ENCODE measurements around the gene ZNF394. TPM values are rescaled to one million over a fixed set of nuclear protein-coding genes. Genes with fewer than 3 reads are reported as not detected.

Gene ZNF394
- total RNA-seq, 1 experiment from 2014 or later = 20.6 TPM

DNA sequence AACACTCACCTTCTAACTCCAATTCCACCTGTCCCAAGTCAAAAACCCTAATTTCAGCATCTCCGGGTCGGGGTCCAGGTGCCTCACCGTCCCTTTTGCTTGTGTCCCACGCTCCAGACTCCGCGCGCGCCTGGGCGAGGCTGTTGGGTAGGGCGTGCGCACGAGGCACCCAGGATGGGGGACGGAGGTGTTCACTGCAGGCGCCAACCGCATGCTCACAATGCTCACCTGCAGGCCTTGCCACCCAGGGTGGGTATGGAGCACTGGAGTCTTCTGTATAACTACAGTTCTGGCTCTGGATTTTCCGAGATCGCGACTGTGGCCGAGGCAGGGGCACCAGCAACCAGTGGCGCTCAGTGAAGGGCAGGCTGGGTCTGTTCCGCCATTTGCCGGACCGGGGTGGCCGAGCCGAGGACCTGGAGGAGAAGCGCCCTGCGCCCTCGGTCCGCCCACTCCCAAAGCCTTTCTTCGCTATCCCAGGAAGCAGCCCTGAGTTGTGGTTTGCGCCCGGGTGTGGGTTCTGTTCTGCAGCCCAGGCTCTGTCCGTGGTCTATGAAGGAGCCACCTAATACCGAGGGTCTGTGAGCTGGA is 43.1 kb upstream of the ZNF394 start:
- peaks cover 4% of the 10 kb centered on the region for H3K9me3 Mint-ChIP-seq (ENCODE audit: unreplicated experiment)
- no peak overlapping the region for H3K27ac Mint-ChIP-seq (ENCODE audit: low read depth, unreplicated experiment)
- TF ChIP-seq, protein P1, sequence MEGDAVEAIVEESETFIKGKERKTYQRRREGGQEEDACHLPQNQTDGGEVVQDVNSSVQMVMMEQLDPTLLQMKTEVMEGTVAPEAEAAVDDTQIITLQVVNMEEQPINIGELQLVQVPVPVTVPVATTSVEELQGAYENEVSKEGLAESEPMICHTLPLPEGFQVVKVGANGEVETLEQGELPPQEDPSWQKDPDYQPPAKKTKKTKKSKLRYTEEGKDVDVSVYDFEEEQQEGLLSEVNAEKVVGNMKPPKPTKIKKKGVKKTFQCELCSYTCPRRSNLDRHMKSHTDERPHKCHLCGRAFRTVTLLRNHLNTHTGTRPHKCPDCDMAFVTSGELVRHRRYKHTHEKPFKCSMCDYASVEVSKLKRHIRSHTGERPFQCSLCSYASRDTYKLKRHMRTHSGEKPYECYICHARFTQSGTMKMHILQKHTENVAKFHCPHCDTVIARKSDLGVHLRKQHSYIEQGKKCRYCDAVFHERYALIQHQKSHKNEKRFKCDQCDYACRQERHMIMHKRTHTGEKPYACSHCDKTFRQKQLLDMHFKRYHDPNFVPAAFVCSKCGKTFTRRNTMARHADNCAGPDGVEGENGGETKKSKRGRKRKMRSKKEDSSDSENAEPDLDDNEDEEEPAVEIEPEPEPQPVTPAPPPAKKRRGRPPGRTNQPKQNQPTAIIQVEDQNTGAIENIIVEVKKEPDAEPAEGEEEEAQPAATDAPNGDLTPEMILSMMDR (IDR thresholded peaks at IDR 0.05; ENCODE audit: unreplicated experiment) = no peak
- ChIA-PET POLR2A (no interaction called here), CTCF (interaction anchor here (0.7 kb wide), 1 partner anchor 15 kb away, joined by 4 read pairs; no protein-coding TSS in a partner anchor)
- intact Hi-C loops (cut with micrococcal nuclease) = no loop called here
- H3K4me3 Mint-ChIP-seq (ENCODE audit: unreplicated experiment) = no peak overlapping the region
- no peak for DNase-seq (ENCODE audit: unreplicated experiment)
- no peaks in the 10 kb centered on the region for H3K4me1 Mint-ChIP-seq (ENCODE audit: insufficient read depth, unreplicated experiment)
- peaks cover 9% of the 10 kb centered on the region for H3K36me3 Mint-ChIP-seq (ENCODE audit: insufficient read depth, unreplicated experiment)
- BruUV-seq (replicated peaks) = no TSS peak
- H3K27me3 Mint-ChIP-seq (ENCODE audit: insufficient read depth, unreplicated experiment) = no peaks in the 10 kb centered on the region

DNA sequence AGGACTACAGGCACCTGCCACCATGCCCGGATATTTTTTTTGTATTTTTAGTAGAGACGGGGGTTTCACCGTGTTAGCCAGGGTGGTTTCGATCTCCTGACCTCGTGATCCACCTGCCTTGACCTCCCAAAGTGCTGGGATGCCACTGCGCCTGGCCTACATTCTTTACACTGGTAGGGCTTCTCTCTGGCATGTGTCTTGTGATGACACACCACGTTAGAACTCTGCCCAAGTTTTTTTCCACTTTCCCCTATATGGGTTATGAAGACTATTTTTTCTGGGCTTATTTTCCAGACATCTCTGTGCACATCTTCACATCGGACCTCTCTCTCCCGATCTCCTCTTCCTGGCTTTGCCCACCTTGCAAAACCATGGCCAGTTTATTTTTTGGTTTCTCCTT is 41.1 kb upstream of the ZNF394 start:
- H3K27ac Mint-ChIP-seq (ENCODE audit: low read depth, unreplicated experiment) = no peak overlapping the region
- H3K9me3 Mint-ChIP-seq (ENCODE audit: unreplicated experiment) = peaks cover 7% of the 10 kb centered on the region
- DNase-seq (ENCODE audit: unreplicated experiment) = no peak
- TF ChIP-seq, protein P1 (IDR thresholded peaks at IDR 0.05; ENCODE audit: unreplicated experiment) = no peak
- intact Hi-C loops (cut with micrococcal nuclease) = no loop called here
- CTCF ChIA-PET = interaction anchor here (0.7 to 1.0 kb wide), 2 partner anchors 27 to 448 kb away, joined by 4 to 5 read pairs; no protein-coding TSS in a partner anchor
- POLR2A ChIA-PET = interaction anchor here (0.5 to 0.6 kb wide), 2 partner anchors 11 kb away, joined by 3 read pairs; partner anchors contain the start of gene FAM200A
- H3K4me3 Mint-ChIP-seq (ENCODE audit: unreplicated experiment) = no peak overlapping the region
- no peaks in the 10 kb centered on the region for H3K4me1 Mint-ChIP-seq (ENCODE audit: insufficient read depth, unreplicated experiment)
- no TSS peak for BruUV-seq (replicated peaks)
- no peaks in the 10 kb centered on the region for H3K27me3 Mint-ChIP-seq (ENCODE audit: insufficient read depth, unreplicated experiment)
- H3K36me3 Mint-ChIP-seq (ENCODE audit: insufficient read depth, unreplicated experiment) = peaks cover 4% of the 10 kb centered on the region

DNA sequence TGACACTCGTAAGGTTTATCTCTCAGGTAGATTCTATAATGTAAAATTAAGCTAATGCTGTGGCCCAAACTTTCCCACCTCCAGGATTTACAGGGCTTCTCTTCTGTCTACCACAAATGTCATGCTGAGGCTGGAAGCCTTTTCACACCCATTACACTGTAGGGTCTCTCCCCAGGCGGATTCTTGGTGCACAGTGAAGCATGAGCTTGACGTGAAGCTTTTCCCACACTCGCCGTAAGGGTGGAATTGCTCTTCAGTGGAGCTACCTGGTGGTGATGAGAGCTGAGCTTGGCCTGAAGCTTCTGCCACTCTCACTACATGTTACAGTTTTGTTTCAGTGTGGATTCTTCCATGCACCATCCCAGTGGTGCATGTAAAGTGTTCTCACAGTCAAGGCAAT is 40.5 kb upstream of the ZNF394 start:
- BruUV-seq (replicated peaks) = no TSS peak

DNA sequence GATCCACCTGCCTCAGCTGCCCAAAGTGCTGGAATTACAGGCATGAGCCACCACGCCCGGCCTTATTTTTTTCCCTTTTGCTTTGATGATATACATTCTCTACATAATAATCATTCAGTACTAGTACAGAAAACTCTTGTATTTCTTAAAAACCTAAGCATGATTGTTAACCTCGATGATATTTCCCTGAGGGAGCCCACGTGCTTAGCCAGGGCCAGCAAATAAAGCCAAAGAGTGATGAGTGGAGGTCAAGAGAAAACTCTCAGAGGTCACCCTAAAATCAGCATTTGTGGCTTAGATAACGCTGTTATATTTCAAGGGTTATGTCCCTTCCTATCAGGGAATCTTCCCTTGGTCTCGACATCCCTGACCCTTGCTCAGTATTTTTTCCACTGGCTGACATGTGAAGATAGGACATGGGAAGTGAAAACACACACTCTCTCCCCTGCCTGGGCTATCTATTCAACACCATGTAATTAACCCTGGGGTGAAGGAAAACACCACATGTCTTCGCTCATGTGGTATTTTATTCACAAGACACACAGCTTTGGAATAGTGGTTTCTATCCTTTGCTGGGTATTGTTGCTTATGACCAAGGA is 39.2 kb upstream of the ZNF394 start:
- TF ChIP-seq, protein P1 (IDR thresholded peaks at IDR 0.05; ENCODE audit: unreplicated experiment) = no peak
- Mint-ChIP-seq H3K9me3 (ENCODE audit: unreplicated experiment) (peaks cover 7% of the 10 kb centered on the region), H3K4me3 (ENCODE audit: unreplicated experiment) (no peak overlapping the region), H3K27me3 (ENCODE audit: insufficient read depth, unreplicated experiment) (no peaks in the 10 kb centered on the region), H3K36me3 (ENCODE audit: insufficient read depth, unreplicated experiment) (peaks cover under 1% of the 10 kb centered on the region), H3K4me1 (ENCODE audit: insufficient read depth, unreplicated experiment) (no peaks in the 10 kb centered on the region), H3K27ac (ENCODE audit: low read depth, unreplicated experiment) (no peak overlapping the region)
- no peak for DNase-seq (ENCODE audit: unreplicated experiment)
- POLR2A ChIA-PET = no interaction called here
- intact Hi-C loops (cut with micrococcal nuclease) = no loop called here
- CTCF ChIA-PET = interaction anchor here (0.9 kb wide), 1 partner anchor 14 kb away, joined by 3 read pairs; no protein-coding TSS in a partner anchor
- no TSS peak for BruUV-seq (replicated peaks)

More for the DNA sequence above, 40.5 kb upstream of the ZNF394 start:
- ChIA-PET CTCF (interaction anchor here (0.6 to 1.0 kb wide), 2 partner anchors 10 to 26 kb away, joined by 3 to 4 read pairs; no protein-coding TSS in a partner anchor), POLR2A (interaction anchor here (0.5 to 0.6 kb wide), 2 partner anchors 10 to 11 kb away, joined by 3 read pairs; partner anchors contain the start of gene FAM200A)
- intact Hi-C loops (cut with micrococcal nuclease) = no loop called here
- H3K9me3 Mint-ChIP-seq (ENCODE audit: unreplicated experiment) = peaks cover 7% of the 10 kb centered on the region
- H3K4me3 Mint-ChIP-seq (ENCODE audit: unreplicated experiment) = no peak overlapping the region
- DNase-seq (ENCODE audit: unreplicated experiment) = no peak
- TF ChIP-seq, protein P1 (IDR thresholded peaks at IDR 0.05; ENCODE audit: unreplicated experiment) = no peak
- no peaks in the 10 kb centered on the region for H3K4me1 Mint-ChIP-seq (ENCODE audit: insufficient read depth, unreplicated experiment)
- H3K27me3 Mint-ChIP-seq (ENCODE audit: insufficient read depth, unreplicated experiment) = no peaks in the 10 kb centered on the region
- H3K27ac Mint-ChIP-seq (ENCODE audit: low read depth, unreplicated experiment) = no peak overlapping the region
- peaks cover 4% of the 10 kb centered on the region for H3K36me3 Mint-ChIP-seq (ENCODE audit: insufficient read depth, unreplicated experiment)

Data from MCF 10A (cell line).